ENCODE measurements around the gene NEMP2. TPM values are rescaled to one million over a fixed set of nuclear protein-coding genes. Genes with fewer than 3 reads are reported as not detected.

The NEMP2 gene
- total RNA-seq, 1 experiment from 2014 or later: 12.0 TPM

DNA sequence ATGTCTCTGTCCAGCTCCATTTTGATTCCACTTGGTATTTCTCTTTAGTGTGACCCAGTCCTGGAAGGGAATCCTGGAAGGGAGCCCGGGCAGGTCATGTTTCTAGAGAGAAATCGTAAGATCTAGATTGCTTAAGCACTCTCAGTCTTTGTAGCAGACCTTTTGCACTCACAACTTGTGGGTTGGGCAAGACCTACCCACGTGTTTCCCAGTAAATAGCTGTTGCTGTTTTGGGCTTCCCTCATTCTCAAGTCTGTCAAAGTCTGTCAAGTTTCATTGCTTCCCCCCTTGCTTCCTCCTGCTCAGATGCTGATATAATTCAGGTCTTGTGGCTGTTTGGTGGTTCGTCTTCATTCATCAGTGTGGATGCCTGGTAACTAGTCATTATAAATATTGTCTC lies 17.4 kb upstream of the NEMP2 start:
- Histone ChIP-seq H3K27ac (ENCODE audit: low read length) (no peak overlapping the region), H3K27me3 (ENCODE audit: control insufficient read depth, insufficient read depth, low read length) (no peaks in the 10 kb centered on the region), H3K4me1 (ENCODE audit: control insufficient read depth, insufficient read depth, low read length) (no peaks in the 10 kb centered on the region), H3K4me3 (ENCODE audit: low read depth in 2 of 2, low read length in 2 of 2) (no peak overlapping the region), H3K9me3 (ENCODE audit: control insufficient read depth, insufficient read depth, low read depth, low read length) (no peaks in the 10 kb centered on the region), H3K36me3 (ENCODE audit: control insufficient read depth, insufficient read depth, low read length) (no peaks in the 10 kb centered on the region)
- ChIA-PET POLR2A (no interaction called here), CTCF (no interaction called here)
- in situ Hi-C loops (cut with HindIII; ENCODE audit: low pct_unique_long_range_greater_than_20kb, low sequenced_read_pairs) (no loop called here), intact Hi-C loops (cut with micrococcal nuclease; ENCODE audit: unreplicated experiment) (no loop called here)
- DNase-seq (ENCODE audit: low read depth, low spot score) (no peak), ATAC-seq (no peak)
- no peak for TF ChIP-seq SIN3A (IDR thresholded peaks at IDR 0.05; ENCODE audit: borderline replicate concordance, insufficient read depth, low read depth, low read length)
- TF ChIP-seq, protein P1, sequence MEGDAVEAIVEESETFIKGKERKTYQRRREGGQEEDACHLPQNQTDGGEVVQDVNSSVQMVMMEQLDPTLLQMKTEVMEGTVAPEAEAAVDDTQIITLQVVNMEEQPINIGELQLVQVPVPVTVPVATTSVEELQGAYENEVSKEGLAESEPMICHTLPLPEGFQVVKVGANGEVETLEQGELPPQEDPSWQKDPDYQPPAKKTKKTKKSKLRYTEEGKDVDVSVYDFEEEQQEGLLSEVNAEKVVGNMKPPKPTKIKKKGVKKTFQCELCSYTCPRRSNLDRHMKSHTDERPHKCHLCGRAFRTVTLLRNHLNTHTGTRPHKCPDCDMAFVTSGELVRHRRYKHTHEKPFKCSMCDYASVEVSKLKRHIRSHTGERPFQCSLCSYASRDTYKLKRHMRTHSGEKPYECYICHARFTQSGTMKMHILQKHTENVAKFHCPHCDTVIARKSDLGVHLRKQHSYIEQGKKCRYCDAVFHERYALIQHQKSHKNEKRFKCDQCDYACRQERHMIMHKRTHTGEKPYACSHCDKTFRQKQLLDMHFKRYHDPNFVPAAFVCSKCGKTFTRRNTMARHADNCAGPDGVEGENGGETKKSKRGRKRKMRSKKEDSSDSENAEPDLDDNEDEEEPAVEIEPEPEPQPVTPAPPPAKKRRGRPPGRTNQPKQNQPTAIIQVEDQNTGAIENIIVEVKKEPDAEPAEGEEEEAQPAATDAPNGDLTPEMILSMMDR (IDR thresholded peaks at IDR 0.05): no peak
- TF ChIP-seq, protein P2, sequence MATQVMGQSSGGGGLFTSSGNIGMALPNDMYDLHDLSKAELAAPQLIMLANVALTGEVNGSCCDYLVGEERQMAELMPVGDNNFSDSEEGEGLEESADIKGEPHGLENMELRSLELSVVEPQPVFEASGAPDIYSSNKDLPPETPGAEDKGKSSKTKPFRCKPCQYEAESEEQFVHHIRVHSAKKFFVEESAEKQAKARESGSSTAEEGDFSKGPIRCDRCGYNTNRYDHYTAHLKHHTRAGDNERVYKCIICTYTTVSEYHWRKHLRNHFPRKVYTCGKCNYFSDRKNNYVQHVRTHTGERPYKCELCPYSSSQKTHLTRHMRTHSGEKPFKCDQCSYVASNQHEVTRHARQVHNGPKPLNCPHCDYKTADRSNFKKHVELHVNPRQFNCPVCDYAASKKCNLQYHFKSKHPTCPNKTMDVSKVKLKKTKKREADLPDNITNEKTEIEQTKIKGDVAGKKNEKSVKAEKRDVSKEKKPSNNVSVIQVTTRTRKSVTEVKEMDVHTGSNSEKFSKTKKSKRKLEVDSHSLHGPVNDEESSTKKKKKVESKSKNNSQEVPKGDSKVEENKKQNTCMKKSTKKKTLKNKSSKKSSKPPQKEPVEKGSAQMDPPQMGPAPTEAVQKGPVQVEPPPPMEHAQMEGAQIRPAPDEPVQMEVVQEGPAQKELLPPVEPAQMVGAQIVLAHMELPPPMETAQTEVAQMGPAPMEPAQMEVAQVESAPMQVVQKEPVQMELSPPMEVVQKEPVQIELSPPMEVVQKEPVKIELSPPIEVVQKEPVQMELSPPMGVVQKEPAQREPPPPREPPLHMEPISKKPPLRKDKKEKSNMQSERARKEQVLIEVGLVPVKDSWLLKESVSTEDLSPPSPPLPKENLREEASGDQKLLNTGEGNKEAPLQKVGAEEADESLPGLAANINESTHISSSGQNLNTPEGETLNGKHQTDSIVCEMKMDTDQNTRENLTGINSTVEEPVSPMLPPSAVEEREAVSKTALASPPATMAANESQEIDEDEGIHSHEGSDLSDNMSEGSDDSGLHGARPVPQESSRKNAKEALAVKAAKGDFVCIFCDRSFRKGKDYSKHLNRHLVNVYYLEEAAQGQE (IDR thresholded peaks at IDR 0.05; ENCODE audit: insufficient read depth in 1 of 2, low read depth in 2 of 2, low read length in 1 of 2): no peak
- no peak for TF ChIP-seq POLR2AphosphoS5 (IDR thresholded peaks at IDR 0.05; ENCODE audit: low read depth, low read length)
- no peak for TF ChIP-seq TCF7L2 (IDR thresholded peaks at IDR 0.05; ENCODE audit: low read depth, low read length)
- BruUV-seq (replicated peaks): no TSS peak

DNA sequence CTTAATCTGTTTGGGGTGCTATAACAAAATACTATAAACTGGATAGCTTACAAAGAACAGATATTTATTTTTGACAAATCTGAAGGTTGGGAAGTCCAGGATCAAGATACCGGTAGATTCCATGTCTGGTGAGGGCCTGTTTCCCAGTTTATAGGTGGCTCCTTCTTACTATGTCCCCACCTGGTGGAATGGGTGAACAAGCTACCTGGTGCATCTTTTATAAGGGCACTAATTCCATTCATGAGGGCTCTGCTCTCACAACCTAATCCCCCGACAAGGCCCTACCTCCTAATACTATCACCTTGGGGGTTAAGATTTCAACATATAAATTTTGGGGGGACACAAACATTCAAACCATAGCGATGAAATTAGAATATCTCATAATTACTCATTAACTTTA lies 15.6 kb upstream of the NEMP2 start:
- H3K4me1 ChIP-seq (ENCODE audit: control insufficient read depth, insufficient read depth, low read length): no peaks in the 10 kb centered on the region
- no peak overlapping the region for H3K4me3 ChIP-seq (ENCODE audit: low read depth in 2 of 2, low read length in 2 of 2)
- no peak overlapping the region for H3K27ac ChIP-seq (ENCODE audit: low read length)
- POLR2A ChIA-PET: no interaction called here
- H3K27me3 ChIP-seq (ENCODE audit: control insufficient read depth, insufficient read depth, low read length): no peaks in the 10 kb centered on the region
- BruUV-seq (replicated peaks): no TSS peak
- DNase-seq (ENCODE audit: low read depth, low spot score) (no peak), ATAC-seq (no peak)
- no peaks in the 10 kb centered on the region for H3K9me3 ChIP-seq (ENCODE audit: control insufficient read depth, insufficient read depth, low read depth, low read length)
- intact Hi-C loops (cut with micrococcal nuclease; ENCODE audit: unreplicated experiment): no loop called here
- CTCF ChIA-PET: no interaction called here
- TF ChIP-seq TCF7L2 (IDR thresholded peaks at IDR 0.05; ENCODE audit: low read depth, low read length) (no peak), POLR2AphosphoS5 (IDR thresholded peaks at IDR 0.05; ENCODE audit: low read depth, low read length) (no peak), SIN3A (IDR thresholded peaks at IDR 0.05; ENCODE audit: borderline replicate concordance, insufficient read depth, low read depth, low read length) (no peak)
- TF ChIP-seq, protein P2 (IDR thresholded peaks at IDR 0.05; ENCODE audit: insufficient read depth in 1 of 2, low read depth in 2 of 2, low read length in 1 of 2): no peak
- TF ChIP-seq, protein P1 (IDR thresholded peaks at IDR 0.05): no peak
- in situ Hi-C loops (cut with HindIII; ENCODE audit: low pct_unique_long_range_greater_than_20kb, low sequenced_read_pairs): no loop called here
- no peaks in the 10 kb centered on the region for H3K36me3 ChIP-seq (ENCODE audit: control insufficient read depth, insufficient read depth, low read length)

Measured in Panc1 (cell line).